Measurements from ENCODE around the gene MLEC.

Gene MLEC

DNA sequence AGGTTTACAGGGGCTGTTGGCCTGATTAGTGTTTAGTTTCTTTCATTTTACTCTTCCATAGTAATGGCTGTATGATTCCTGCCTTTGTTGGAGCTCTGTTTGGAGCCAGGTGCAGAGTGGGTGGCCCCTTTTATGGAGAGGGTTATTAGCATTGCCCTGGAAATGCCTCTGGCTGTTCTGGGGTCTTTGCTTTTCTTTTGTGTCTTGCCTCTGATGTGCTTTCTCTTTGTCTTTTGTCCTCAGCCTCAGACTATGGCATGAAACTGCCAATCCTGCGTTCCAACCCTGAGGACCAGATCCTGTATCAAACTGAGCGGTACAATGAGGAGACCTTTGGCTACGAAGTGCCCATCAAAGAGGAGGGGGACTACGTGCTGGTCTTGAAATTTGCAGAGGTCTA, 6.9 kb downstream of the MLEC start:
- DNase-seq: no peak

DNA sequence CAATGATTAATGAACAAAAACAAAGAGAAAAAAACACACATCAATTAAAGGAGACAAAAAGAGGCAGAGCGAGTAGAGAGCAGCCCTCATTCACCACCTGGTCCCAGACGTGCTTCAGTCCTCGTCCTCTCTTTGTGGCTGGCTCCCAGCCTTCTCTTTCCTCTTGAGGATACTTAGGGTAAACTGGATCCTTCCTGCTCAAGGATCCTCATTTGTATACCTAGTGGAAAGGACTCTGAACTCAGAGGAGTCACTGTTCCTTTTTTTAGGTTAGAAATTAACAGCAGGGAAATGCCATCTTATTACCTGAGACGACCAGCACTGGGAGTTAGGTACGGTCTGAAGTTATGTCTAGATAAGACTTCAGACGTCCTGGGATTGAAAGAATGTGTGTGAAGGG, 9.7 kb downstream of the MLEC start:
- no peak for DNase-seq

DNA sequence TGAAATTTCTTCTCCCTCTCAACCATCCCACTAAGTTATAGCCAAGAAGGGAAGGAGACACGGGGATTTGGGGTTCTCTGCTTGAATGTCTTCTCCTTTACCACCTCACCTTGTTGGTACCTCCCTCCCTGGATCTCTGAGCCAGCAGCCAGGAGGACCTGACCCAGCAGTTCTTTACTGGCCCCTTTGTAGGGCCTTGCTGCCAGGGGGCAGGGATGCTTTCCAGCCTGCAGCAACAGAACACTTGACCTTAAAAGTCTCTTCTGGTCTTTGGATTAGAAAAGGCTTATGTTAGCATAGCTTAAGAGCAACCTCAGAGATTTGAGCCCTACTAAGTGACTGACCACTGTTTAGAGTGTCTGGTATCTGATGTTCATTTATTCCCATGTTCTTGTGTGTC, 10.4 kb downstream of the MLEC start:
- no peak for DNase-seq

DNA sequence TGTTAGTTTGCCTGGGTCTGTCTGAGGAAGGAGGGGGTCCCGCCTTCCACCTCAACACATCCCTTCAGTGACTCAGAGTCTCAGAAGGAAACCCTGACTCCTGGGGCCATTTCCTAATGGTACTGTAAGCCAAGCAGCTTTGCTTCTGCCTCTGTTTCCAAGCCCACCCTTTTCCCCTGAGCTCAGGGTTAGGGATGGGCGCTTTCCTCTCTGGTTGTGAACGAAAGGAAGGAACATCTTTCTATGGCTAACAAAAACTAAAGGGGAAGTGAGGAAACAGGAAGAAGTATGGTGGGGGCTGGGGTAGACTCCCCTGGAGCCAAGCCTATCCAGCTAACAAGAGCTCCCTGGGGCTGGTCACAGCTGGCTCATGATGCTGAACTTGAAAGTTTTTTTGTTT, 11.7 kb downstream of the MLEC start:
- DNase-seq: no peak

DNA sequence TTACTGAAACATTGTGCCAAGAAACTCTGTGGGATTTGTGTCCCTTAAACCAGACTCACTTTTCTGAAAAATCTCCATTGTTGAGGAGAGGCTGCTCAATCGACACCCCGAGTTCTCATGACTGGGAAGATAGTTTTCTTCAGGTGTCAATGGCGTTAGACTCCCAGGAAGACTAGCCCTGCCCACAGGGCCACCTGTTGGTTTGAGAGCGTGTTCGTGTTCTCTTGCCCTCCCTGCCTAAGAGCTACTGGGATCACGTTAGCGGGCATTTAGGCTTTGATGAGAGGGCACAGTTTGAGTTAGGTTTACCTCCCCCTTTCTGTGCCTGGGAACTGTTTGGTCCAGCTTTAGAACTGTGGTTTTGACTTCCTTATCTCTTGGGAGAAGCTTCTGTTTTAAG, 12.6 kb downstream of the MLEC start:
- no peak for DNase-seq

DNA sequence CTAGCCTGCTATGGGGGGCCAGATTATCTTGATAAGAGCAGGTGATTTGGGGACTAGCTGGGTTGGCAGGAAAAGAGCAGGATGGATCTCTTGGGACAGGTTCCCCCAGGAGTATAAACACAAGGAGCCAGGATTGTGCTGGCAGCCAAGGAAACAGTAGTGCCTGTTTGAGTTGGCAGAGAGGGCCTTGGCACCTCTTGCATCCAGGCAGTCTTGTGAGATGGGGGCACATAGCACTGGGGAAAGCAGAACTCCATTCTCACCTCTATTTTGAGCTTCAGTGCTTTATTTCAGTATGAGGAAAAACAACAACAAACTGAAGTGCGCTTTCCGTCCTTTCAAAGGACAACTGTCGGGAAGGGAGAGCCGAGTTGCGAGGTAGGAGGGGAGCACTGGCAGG, 13.9 kb downstream of the MLEC start:
- DNase-seq: no peak

DNA sequence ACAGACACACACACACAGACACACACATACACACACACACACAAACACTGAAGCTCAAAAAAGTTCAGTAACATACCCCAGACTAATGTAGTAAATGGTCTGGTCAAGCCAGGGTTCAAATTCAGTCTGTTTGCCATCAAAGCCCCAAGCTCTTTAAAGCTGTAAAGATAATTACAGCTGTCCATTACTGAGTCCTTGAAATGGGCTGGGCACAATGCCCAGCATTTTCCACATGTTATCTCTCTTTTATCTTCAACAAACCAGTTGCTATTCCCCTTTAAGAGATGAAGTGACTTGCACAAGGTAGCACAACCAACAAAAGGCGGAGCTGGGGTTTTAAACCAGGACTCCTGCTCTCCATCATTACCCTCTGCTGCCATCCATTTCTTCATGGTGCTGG, 15.7 kb downstream of the MLEC start:
- no peak for DNase-seq

DNA sequence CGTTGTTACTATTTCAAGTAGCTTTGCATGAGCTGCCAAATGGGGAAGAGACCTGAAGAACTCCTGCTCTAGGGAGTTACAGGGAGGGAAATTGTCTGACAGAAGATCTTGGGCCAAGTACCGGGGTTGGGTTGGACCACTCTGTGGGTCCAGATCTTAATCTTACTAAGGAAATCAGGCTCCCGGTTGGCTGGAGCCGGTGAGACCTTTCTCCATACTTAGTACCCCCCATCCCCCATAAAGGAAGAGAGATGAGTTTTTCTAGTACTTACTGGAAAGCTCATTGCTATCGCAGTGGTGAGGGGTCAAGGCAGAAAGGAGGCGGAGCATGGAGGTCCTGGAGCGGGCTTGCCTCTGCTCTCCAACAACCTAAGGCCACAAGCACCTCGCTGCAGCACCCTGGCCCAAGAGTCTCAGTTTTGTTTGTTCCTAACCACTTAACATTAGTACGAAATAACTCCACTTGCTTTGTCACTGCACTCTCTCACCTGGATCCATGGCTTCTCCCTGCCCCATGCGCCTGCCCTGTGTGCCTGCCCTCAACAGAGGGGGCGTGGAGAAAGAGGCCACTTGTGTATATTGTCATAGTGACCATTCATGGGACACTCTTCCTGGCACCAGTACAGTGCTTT, 16.5 kb downstream of the MLEC start:
- DNase-seq: no peak

DNA sequence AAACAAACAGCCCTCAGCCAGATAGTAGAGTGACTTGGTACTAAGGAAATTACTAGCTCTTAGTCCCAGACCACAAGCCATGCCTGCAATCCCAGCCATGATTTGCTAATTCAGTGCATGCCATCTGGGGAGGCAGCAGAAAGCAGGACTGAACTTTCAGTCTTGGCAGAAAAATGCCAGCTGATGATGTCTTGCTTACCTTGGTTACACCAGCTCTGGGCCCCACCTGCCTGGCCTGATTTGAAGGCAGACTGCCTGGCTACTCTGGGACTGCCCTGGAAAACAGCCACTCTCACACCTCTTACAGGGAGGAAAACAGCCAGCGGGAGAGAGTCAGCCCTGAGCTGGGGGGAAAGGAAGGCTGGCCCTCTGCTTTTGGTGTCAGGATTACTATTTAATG, 18.7 kb downstream of the MLEC start:
- DNase-seq: no peak

DNA sequence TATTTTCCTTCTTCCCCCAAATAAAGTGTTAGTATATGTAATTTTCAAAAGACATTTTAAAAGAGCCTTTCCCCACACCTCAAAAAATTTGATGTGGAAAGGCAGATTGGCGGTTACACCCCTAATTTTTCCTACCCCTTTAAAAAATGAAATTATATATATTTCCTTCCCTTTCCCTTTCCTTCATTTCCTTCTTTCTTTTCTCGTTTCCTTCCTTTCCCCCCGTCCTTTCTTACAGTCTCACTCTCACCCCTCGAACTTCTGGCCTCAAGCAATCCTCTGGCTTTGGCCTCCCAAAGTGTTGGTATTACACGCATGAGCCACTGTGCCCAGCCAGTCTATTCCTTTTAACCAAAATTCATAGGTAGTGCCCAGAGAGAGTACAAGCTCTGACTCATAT, 19.1 kb downstream of the MLEC start:
- no peak for DNase-seq

DNA sequence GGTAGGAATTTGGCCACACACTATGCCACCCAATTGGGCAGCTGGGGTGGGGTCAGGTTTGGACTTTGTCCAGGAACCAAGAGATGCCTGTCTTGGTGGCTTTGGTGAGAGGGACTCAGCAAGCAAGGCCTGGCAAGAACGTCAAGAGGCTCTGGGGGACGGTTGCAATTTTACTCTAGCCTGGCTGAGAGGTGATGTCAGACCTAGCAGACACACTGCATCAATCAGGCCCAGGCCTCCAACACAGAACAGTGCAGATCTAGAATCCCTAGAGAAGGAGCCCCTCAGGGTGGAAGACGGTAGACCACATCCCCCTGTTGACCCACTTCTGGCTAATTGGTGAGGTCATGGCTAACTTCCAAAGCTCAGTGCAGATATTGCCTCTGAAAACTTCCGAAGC, 21.7 kb downstream of the MLEC start:
- no peak for DNase-seq

DNA sequence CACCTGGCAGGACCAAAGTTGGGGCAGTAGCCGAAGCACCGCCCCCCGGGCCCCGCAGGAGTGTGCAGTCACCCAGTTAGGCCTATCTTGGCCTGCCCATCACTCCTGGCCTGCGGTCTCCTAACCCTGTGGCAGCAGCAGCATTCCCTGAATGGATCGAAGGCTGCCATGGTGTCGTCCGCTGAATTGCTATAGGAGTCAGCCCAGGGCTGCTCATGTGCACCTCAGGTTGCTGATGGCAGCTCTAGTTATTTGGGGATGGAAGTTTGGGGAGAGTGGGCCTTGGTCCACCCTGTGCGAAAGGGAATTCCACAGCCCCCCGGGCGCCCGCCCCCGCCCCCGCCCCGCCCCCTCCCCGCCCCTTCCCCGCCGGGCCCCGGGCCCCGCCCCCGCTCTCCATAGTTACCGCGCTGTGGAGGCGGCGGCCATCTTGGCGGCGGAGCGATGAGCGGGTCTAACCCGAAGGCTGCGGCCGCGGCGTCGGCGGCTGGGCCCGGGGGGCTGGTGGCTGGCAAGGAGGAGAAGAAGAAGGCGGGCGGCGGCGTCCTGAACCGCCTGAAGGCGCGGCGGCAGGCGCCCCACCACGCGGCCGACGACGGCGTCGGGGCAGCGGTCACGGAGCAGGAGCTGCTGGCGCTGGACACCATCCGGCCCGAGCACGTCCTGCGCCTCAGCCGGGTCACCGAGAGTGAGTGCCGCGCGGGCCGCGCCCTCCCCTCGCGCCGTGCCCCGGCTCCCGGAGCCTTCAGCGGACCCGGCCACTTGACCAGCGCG, 23.3 kb downstream of the MLEC start, which contains the start of gene UNC119B:
Gene UNC119B, plus strand, starts transcription at position 428 of the 774 bp plus-strand sequence. Its CDS starts 17 bp downstream, at position 445.
- DNase-seq: peak; percentile 51 to 78 (median 66)

DNA sequence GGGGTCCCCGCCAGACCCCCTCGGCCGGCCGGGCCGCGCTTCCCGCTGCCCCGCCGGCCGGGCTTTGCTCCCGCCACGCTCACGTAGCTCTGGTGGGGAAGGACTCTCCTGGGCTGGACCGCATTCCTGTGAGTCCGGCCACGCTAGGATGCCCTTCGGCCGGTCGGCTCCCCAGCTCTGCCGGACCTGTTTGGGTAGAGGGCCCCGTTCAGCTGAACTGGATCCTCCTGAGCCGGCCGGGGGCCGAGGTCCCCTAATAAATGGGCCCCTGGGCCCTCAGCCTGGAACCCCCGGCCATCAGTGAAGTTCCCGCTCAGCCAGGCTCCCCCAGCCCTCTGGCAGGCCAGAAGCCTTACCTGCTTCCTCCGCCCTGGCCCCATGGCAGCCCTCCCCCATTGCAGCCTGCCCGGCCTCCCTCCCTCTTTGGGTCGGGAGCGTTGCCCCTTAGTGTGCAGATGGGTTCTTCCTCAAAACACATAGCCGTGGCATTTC, 23.9 kb downstream of the MLEC start:
- peak in 1 of 5 donors; percentile 6 for DNase-seq

DNA sequence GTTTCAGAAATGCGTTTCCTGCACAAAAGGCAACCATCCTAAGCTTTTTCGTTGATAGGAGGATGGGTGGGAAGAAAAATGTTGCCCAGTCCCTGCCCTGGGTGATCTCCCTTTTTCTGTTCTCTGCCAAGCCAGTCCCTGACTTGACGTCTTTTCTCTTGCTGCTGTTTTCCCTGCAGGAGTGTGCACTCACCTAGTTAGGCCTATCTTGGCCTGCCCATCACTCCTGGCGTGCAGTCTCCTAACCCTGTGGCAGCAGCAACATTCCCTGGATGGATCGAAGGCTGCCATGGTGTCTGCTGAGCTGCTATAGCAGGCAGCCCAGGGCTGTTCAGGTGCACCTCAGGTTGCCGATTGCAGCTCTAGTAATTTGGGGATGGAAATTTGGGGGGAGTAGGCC, 24.5 kb downstream of the MLEC start:
- no peak for DNase-seq

DNA sequence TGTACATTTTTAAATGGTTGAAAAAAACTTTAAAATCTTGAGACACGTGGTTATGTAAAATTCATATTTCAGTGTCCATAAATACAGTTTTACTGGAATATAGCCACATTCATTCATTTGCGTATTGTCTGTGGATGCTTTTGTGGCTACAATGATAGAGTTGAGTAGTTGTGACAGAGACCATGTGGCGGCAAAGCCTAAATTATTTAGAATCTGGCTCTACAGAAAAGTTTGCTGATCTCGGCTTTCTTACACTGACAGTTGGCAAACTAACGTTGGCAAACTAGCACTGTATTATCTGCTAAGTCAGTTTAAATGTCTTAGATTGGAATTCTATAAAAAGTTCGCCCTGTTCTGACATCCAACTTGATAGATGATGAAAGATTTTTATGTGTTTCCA, 25.7 kb downstream of the MLEC start:
- DNase-seq: no peak

DNA sequence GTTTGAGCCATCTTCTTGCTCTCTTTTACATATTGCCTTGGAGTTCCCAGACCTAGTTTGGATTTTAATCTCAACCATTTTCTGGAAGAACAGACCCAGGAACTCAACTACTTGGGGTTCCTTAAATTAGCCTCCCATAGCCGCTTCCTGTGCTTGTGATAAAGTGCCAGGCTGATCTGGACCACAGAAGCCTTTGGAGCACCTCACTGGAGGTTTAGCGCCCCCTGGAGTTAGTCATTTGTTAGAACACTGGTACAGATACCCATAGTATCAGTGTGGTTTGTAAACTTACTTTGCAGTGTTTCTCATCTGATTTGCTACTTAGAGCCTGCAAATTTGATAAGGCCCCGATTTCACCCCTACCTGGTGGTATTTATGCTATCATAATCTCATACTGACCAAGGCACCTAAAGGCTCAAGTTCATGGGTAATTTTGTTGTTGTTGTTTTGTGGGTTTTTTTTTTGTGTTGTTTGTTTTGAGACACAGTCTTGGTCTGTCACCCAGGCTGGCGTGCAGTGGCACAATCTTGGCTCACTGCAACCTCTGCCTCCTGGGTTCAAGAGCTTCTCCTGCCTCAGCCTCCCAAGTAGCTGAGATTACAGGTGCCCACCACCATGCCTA, 27.0 kb downstream of the MLEC start:
- peak; percentile 33 to 78 (median 71) for DNase-seq

DNA sequence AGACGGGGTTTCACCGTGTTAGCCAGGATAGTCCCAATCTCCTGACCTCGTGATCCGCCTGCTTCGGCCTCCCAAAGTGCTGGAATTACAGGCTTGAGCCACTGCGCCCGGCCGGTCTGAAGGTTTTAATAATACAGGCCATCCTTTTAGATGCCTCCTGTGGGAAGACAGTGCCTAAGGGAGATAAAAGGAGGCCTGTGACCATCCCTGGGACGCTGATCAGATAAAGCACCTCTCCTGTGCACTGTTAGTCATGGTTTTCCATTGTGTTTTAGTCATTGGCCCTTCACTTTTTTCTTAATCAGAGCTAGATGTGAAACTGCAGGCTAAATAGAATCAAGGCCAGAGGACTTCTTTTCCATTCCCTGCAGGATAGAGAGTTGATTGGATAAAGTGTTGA, 31.1 kb downstream of the MLEC start:
- DNase-seq: no peak

DNA sequence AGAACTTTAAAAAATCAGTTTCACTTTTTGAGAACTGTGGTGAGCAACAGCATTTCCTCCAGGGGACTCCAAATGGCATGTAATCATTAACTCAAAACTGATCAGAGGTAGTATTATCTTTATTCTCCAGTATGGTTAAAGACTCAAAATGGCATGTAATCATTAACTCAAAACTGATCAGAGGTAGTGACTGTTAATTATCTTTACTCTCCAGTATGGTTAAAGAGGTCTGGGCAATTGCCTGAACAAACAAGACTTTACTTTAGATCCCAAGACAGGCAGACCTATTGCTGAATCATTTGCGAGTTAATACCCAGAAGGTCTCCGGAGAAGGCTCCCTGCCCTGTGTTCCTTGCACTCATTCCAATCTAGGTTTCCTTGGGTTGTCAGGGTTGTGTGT, 32.1 kb downstream of the MLEC start:
- no peak for DNase-seq

DNA sequence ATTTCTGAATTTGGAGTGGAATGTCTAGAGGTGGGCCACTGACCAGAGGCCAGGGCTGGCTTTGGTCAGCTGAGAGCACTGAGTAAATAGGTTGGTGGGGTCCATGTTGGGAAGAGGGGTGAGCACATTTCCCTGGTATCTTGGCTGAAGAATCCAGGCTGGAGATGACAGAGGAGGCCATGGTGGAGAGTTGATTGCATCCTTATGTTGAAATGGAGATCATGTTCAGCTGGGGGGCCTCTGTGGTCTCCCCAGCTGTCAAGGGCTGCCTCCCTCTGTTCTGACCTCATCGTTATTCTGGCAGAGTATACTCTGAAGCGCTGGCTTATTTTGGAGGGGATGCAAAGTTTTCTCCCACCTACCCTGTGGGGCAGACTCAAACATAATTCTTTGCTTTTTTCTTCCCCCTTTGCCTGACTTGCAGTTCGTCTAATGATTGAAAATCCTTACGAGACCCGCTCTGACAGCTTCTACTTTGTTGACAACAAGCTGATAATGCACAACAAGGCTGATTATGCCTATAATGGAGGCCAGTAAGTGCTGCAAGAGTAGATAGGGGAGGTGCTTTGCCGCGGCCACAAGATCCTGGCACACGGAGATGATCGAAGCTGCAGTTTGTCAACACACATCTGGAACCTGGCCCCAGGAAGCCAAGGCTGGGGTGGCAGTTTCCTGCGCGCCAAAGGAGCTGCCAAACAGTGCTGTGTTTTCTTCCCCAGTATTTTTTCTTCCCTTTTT, 32.7 kb downstream of the MLEC start:
- no peak for DNase-seq

DNA sequence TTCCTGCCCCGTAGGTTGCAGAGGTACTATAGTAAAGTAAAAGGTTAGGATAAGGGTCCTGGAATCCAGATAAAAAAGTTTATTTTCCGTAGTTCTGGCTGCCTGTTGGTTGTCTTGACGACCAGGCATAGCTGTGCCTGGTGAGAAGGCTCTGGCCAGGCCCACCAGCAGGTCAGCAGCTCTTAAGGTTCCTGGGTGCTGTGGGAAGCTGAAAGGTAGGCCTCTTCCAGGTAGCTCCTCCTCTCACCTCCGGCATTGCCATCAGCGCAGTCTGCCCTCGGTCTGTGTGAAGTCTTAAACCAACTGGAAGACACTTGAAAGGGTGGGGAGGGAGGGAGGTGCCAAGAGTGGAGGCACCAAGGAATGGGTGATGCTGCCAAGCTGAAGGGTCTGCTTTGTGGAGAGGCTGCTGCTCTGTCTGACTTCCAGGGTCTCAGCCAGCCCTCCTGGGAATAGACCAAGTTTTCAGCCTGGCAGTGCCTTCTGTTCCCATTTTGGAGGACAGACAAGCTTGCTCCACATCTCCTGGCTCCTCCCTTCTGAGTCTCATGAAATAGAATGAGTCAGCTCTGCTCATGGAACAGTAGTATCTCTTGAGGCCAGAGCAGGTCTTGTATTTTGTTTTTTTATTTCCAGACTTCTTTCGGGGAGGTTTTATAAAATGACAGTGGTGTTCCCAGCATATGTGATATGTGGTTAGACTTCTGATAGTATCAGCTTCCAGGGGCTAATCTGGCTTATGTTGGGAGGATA, 33.5 kb downstream of the MLEC start:
- no peak for DNase-seq

DNA sequence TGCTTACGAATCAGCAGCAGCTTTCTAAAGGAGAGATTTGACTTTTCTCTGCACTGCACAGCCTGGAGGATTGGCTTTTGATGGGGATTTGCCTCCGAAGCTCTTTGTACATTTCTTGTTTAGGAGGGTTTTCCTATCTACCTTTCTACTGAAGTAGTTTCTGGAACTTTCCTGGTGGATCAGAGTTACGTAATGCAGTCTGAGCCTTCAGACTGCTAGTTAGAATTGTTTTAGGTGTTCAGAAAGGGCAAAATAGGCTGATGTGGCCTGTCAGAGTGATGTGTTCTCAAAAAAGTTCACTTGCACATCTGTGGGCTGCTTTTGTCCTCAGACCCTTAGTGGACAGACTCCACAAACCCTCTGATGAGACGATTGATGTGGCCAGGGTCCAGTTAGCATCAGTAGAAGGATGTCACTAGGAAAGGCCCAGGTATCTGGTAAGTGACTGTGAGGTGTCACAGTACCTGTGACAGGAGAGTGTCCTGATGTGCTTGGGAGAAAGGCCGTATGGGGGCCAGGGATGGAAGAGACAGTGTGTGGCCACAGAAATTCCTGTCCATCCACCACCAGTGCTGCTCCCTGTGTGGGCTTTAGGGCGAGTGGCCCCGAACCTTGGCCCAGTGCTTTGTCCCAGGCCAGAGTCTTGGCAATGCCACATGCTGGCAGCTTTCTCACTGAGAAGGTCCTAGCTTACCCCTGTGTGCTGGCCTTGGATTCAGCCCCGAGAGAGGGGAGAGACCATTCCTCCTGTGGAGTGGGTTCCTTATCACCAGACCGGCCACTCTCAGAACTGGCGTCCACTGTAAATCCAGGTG, 34.2 kb downstream of the MLEC start:
- no peak for DNase-seq

DNA sequence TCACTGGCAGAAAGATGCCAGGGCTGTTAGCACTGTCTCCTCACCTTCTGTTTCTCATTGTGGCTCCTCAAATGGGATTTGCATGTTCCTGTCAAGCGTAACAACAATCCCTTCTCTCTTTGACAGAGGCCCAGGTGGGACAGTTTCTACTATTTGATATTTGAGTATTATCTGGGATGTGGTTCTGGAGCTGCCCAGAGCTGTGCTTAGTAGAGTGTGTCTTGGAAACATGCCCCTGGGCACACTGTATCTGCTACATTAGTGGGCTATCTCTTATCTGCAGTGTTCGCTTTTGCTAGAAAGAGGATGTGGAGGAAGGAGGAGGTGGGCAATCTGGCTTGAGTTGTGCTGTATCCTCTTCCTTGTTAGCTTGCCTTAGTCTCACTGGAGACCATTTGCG, 34.9 kb downstream of the MLEC start:
- no peak for DNase-seq

All from T-helper 1 cell (primary cell).